Fibroblast of skin of scalp (primary cell): ENCODE measurements around the gene FHIP1B.

Experiments
- DNase-seq: peaks from one replicate; pipeline ENCODE4 v3.0.0-alpha.2; 2013

Gene FHIP1B

DNA sequence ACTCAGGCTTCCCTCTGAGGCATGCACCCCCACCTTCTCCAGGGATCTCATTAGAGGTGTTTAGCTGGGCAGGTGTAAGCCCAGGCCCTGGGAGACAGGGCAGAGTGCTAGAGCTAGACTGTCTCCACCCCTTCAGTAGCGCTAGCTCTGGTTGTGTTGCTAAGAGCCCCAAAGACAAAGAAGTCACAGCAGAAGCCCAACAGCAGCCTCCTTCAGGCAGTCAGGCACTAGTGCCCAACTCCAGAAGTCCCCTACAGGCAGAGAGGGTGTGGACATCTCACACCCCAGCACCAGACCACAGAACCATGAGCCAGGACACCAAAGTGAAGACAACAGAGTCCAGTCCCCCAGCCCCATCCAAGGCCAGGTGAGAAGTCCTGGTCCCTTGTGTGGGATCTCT lies 4.5 kb upstream of the FHIP1B start, which contains the start of gene CNGA4:
TSS of gene CNGA4 (plus strand) at position 188 of the 400 bp plus-strand sequence. CDS start at position 306, 118 bp downstream.
- no peak for DNase-seq

DNA sequence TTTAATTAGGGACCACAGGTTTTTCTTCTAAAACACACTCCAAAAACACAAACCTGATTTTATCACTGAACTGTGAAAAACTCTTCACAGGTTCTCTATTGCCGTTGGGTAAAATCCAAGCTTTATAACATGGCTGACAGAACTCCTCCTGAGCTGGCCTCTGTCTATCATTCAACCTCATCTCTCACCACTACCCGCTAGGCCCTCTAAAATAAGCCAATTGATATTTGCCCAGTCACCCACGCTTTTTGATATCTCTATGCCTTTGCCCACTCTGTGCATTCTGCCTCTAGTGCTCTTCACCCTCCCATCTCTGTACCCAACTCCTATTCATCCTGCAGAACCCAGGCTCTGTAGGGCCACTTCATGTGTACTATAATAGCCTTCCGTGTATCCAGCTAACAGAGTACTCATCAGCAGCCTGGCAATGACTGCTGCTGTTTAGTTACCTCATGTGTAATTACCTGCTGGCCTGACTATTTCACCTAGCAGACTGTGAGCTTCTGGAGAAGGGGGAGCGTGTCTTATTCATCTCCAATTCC lies 3.4 kb upstream of the FHIP1B start:
- DNase-seq: no peak

DNA sequence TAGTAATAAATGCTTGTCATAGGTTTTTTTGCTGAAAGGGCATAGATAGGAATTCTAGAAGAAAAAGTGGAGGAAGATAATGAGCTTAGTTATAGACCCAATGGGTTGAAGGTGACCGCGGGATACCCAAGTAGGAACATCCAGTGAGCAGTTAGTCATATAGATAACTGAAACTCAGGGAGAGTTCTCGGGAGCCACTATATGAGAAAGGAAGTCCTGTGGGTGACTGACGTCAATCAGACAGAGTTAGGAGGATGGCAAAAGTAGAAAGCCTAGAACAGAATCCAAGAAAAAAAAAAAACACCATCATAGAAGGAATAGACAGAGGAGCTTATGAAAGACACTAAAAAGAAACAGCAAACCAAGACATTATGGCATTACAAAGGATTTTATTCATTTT lies 2.8 kb upstream of the FHIP1B start:
- no peak for DNase-seq

DNA sequence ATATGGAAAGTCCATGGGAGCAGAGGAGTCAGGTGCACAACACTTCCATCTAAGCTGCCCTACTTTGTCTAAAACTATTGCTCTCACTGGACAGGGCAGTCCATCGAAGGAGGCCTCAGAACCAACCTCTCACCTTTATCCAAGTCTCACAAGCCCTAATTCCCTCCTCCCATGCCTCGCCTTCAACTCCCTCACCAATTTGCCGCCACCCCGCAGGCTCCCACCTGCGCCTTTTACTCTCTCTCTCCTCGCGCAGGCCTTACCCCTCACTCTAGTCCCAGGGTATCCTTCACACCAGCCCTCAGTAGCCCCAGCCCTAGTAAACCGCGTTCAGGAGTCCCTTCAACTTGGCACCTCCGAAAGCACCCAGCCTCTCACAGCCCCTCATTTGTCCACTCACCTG lies 451 bp downstream of the FHIP1B start:
- DNase-seq: no peak

DNA sequence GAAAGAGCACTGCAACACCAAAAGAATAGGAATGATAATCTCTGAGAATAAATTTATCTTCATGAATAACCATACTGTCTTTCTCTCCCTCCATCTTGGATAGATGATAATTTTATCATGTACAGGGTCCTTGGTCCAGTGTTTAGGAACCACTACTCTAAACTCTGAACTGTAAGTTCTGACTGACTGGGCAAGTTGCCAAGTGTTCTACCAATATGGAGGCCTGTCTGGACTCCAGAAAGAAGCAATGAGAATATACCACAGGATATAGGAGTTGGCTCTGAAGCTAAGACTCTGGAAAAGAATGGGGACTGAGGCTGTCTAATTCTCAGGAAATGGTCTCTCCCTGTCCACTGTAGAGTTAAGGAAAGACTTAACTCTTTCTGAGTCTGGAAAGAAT lies 1.5 kb downstream of the FHIP1B start:
- DNase-seq: no peak

DNA sequence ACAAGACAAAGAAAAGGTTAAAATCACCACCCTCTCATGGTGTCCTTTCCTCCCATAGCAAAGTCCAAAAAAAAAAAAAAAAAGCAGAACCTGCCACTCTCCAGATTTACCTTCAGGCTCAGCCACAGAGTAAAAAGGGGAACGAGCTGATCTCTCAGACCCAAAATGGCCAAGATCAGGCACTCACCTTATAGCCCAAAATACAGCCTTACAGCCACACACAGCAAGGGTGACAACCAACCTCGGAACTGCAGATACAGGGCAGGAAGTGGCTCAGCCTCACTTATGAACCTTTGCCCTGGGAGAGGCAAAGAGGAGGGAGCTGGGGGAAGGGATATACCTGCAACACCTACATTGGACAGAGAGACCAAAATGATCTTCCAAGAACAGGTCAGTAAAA lies 4.5 kb downstream of the FHIP1B start:
- DNase-seq: no peak

DNA sequence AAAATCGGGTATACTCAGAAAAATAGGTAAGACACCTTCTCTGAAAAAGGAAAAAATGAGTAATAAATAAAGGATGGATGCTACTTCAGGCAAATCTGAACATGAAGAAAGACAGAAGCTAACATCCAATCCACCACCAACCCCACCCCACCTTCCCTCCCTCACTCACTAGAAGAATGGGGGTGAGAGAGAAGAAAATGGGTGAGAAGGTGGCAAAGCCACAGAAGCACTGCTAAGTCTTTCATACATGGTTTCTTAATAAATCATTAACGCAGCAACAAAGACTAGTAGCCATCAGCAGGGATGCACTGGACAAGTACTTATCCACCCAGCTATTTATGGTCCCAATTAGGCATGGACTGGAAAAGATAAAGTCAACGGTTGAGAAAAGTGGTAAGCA lies 5.9 kb downstream of the FHIP1B start:
- no peak for DNase-seq

DNA sequence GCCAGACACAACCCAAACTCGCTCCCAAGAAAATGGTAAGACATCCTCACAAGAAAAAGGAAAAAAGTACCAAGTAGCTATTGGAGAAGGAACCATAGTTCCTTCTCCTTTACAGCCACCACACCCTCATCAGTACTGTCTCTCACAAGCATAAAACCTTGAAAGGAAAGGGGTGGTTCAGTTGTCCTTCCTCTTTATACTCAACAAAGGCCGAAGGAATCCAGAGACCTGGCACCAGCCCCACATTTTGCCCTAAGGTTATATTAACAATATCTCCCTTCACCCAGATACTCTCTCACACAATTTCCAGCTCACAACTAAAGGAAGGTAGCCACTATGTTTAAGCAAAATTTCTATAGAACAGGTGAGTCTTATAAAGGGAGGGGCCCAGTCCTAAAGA lies 8.5 kb downstream of the FHIP1B start:
- DNase-seq: no peak

DNA sequence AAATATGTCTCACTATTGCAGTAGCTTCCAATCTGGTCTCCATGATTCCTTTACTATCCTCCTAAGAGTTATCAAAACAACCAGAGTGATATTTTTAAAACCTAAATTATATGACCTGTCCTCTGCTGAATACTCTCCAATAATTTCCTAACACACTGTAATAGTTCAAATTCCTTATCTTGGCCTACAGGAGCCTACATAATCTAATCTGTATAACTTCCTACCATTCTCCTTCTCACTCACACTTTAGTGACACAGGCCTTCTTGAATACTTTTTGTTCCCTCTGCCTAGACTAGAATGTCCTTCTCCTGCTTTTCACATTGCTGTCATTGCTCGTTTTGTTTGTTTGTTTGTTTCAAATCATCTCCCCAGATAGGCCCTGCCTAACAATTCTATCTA lies 9.4 kb downstream of the FHIP1B start:
- no peak for DNase-seq

DNA sequence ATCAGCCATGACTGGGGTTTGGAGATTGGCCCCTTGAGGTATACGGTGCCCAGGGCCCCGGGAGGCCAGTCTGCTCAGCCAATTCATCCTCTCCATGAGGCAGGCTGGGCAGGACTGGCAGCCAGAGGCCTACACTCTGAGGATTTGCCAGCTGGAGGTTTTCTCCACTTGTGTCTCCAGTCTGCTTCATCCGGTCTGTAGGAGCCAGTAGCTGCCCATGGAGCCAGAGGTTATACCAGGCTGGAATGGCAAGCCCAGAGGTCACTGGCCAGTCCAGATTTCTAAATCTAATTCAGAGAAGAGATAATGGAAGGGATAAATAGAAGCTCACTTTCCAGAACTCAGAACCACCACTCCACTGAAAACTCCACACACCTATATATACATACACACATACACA lies 10.0 kb downstream of the FHIP1B start:
- DNase-seq: no peak

DNA sequence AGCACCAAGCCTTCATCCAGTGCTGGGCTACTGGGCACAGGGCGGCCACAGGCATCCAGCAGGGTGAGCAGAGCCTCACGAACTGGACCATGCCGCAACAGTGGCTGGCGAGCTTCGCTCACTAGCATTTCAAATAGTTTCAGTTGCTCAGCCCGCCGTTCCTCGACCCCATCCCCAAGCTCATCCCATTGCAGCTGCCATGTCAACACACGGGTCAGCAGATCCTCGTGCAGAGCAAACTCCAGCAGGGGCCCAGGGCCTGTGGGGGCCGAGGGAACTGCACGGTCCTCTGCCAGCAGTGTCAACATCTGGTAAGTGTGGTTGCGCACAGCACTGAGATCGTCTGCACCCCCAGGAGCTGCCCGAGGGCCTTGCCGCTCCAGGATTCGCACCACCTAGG lies 10.6 kb downstream of the FHIP1B start:
- DNase-seq: no peak

DNA sequence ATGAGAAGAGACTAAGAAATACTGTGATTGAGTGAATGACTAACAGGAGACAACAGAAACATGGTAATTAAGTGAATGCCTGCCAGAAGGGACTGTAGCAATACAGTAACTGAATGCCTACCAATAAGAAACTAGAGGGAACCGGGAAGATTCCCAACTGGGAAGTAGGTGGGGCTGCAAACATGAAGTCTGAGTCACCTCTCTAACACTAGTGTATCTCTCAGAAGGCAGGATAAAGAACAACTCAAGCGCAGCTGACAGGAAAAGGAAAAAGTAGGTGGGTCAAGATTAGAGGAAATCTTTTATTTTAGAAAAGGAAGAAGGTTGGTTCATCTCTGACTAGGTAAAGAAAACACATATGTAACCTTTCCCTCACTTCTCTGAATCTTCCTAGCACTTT lies 15.1 kb downstream of the FHIP1B start:
- peak; percentile 75 for DNase-seq

DNA sequence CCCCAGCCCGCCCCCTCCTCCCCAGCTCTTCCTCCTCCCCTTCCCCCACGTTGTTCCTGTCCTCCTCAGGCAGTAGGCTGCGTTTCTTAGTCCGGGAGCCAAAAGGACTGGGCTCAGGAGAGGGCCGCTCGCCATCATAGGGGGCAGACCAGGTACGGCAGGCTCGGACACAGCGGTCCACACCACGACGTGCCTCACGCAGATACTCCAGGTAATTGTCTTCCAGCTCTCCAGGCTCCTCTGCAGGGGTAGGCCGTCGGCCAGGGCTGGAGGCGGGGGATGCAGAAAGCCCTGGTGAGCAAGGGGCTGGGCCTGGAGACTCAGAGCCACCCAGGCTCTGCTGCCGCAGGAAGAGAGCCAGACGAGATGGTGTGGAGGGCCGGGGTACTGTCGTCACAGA lies 16.7 kb downstream of the FHIP1B start:
- no peak for DNase-seq

DNA sequence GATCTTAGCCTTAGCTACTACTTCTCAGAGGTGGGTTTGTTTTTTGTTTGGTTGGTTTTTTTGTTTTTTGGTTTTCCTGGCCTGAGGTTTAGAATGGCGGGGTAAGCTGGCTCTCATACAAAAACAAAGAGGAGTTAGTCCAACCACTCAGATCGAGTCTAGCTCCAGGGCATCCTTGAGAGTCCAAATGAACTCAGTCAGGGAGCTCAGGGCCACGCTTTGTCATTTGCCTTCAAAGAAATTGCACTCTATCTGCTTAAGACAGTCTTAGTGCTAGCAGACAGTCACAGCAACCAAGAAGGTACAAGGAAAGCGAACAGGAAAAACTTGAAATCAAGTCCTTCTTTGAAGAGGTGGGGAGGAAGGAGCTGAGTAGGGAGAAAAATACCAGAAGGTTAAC lies 17.9 kb downstream of the FHIP1B start:
- no peak for DNase-seq

DNA sequence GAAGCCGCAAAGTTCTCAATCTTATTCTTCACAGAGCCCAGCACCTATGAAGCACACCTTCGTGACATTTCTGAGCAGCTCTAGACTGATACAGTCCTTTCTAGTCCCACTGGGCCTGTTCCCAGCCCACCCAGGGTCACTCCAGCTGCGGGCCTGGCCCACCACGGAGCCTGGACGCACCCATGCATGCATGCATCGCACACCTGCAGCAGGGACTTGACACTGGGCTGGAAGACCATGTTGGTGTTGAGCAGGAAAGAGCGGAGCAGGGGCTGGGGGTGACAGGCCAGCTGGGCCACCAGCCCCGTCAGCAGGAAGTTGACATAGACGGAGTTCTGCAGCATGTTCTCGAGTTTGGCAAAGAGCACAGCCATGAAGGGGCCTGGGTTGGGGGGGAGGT lies 19.9 kb downstream of the FHIP1B start:
- no peak for DNase-seq

DNA sequence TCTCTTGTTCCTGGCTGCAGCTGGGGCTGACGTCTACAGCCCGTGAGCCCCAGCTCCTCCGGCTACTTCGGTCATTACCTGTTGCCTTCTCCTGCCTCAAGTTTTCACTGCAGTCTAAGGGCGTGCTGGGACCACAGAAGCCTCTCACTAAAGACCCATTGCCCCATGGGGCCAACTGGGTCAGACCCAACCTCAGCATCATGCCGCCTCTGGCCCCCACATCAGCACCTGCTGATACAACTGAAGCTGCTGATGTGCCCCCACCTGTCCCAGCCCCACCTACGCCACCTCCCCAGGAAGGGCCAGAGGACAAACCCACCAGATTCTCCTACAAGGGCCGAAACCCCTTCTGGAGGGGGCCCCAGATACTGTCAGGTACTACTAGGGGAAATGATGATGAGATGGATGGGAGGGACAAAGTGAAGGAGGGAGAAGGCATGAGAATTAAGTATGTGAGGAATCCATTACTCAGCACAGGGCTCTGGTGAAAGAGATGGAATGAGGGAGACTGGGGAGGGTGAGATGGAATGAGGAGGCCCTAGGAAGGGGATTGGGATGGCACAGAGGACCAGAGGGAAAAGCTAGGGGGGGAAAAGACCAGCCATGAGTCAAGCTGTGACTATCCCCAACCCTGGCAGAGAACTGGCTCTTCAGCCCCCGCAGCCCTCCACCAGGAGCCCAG lies 24.0 kb downstream of the FHIP1B start:
- peak; percentile 55 for DNase-seq

DNA sequence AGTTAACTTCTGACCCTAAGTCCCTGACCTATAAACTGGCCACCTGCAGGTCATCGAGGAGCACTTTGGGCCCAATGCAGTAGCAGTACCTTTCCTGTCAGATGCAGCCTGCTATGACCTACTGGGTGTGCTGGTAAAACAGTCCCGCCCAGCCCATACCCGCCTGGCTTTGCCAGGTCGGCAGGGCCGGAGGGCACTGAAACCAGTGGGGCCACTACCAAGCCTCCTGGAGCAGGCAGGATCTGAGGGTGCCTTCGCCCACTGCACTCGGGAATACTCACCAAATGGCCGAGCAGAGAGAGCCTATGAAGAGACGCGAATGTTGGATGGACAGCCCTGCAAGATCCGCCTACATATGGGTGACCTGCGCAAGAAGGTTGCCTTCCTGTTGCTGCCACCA lies 24.6 kb downstream of the FHIP1B start:
- DNase-seq: no peak

DNA sequence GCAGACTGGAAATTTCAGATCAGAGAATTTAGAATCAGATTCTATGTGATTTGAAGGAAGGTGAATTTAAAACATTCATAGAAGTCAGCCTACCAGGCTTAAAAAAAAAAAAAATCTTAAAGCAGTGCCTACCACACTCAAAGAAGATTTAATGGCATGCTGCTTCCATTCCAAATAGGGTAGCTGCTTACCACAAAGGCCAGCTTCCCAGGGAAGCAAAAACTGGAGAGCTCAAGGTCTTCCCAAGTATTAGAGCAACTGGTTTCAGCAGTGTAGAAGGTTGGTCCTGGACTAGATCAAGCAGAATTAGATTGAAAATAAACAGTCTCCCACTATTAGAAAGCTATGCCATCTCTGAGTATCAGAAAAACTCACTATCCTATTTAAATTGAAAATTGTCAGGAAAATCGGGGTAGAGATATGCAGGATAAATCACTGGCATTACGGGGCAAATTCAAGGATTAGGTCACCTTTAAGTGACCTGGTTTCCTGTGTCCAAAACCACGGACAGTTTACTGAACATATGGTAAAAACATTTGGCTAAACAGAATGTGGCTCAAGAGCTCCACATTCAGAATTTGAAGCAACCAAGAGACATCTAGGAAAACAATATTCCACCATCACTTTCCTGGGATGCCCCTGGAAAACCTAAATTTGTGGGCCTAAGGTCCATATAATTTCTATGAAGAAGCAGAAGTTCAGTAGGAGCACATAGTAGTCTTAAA lies 27.8 kb downstream of the FHIP1B start:
- DNase-seq: no peak

DNA sequence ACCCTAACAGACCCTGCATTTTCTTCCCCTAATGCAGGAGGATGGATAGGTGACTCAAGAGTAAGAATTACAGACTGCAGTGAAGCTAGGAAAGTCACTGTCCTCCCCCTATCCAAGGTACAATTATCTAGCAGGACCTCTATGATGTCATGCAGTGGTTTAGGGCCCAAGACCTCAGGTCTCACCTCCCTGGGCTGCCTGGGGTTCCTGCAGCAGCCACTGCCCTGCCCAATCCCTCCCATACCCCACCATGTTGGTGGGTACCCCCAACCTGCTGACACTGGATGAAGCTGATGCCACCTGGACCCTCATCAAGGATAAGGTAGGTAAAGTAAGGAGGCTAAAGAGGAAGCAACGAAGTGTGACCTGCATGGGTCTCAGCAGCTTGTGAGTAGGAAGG lies 29.1 kb downstream of the FHIP1B start, which contains the start of gene C11orf42:
TSS of gene C11orf42 (plus strand) at position 192 of the 400 bp plus-strand sequence. CDS start at position 251, 59 bp downstream.
- no peak for DNase-seq

DNA sequence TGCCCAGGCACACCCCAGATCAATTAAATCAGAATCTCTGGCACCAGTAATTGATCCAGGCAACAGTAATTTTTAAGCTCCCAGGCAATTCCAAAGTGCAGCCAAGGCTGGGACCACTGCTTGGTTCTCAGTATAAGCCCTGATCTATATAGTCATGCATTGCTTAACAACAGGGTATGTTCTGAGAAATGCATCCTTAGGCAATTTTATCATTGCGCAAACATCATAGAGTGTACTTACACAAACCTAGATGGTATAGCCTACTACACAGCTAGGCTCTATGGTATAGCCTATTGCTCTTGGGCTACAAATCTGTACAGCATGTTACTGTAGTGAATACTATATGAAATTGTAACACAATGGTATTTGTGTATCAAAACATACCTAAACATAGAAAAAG lies 29.7 kb downstream of the FHIP1B start:
- DNase-seq: no peak

DNA sequence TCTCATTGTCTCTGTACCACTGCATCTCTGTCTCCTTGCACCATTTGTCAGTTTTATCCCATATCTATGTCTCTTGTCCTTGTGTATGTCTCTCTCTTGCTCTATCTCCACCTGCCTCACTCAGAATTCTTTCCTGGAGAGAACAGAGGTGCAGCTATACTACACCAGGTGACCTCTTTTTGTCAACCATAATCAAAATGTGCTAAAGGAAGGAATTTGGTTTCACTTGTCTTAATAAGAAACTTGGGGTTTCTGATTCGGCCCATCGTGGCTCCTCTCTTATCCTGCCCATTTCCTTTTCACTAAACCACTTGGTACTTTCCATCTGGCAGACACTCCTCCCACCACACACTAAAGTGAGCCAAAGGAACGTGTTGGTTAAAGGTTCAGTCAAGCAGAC lies 31.1 kb downstream of the FHIP1B start:
- DNase-seq: no peak

DNA sequence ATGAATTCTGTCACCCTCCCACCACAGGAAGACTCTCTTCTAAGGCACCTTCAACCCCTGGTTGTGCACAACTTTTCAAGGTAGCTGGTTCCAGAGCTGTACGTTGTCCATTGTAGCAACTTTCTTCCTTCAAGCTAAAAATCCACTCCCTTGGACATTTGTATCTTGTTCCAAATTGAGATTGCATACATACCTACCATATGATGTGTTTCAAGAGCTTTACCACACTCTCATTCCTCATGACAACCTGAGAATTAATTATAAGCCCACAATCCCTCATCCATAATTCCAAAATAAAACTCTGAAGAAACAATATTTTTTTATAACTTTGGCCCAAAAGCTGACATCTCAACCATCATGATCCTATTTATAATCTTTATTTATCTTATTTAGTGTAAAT lies 32.4 kb downstream of the FHIP1B start:
- no peak for DNase-seq

DNA sequence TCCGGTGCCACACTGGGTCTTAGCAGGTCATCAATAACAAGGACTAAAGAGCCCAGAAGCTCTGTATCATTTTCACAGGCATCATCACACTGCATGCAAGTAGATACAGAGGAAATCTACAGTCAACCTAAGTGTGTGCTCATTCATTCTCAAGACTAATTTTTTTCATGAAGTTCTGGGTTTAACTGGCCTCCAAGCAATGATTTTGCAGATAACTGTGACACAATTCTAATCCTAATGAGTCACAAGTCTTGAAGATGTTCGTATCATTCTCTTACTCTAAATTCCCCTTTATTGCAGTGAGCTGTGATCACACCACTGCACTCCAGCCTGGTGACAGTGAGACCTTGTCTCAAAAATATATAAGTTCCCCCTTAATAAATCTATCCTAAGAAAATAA lies 33.0 kb downstream of the FHIP1B start:
- no peak for DNase-seq

DNA sequence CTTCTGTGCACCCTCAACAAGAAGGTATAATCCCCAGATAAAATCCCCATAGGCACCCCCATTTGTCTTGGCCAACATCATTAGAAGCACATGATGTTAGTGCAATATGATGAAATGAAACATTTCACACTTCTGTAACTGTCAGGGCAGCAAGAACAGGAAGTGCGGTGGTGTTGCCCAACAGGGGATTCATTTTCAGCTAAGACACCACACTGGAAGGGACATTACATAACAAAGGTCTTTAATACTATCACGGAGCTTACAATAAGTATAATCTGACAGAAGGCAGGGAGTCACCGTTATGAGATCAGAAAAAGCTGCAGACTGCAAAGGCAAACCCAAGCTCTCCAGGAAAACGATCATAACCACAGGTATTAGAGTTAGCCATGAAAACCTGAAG lies 33.5 kb downstream of the FHIP1B start:
- DNase-seq: no peak
